Measurements from ENCODE around the gene DMC1.
A peak's percentile ranks its signal among the peaks of the same experiment; 100 is the strongest.

DNA sequence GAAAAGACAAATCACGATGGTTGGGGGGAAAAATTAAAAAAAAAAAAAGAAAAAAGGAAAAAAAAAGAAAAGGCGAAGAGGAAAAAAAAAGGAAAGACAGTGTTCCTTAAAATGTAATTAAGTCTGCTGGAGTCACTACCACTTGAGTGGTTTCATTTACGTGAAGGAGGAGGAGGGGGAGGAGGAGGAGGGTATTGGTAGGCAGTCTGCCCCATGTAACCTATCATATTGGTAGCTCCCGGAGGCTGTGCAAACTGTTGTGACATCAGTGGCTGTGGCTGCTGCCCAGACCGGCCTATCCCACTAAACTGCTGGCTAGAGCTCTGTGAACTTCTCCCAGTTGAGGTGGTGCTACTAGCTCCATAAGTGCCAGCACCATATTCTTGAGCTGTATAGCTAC lies 84.2 kb downstream of the DMC1 start:
- TF ChIP-seq, protein P1, sequence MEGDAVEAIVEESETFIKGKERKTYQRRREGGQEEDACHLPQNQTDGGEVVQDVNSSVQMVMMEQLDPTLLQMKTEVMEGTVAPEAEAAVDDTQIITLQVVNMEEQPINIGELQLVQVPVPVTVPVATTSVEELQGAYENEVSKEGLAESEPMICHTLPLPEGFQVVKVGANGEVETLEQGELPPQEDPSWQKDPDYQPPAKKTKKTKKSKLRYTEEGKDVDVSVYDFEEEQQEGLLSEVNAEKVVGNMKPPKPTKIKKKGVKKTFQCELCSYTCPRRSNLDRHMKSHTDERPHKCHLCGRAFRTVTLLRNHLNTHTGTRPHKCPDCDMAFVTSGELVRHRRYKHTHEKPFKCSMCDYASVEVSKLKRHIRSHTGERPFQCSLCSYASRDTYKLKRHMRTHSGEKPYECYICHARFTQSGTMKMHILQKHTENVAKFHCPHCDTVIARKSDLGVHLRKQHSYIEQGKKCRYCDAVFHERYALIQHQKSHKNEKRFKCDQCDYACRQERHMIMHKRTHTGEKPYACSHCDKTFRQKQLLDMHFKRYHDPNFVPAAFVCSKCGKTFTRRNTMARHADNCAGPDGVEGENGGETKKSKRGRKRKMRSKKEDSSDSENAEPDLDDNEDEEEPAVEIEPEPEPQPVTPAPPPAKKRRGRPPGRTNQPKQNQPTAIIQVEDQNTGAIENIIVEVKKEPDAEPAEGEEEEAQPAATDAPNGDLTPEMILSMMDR (IDR thresholded peaks at IDR 0.05): no peak
- no peak for TF ChIP-seq POLR2A (IDR thresholded peaks at IDR 0.05)
- TF ChIP-seq EP300 (IDR thresholded peaks at IDR 0.05): no peak
- peak in 2 of 4 donors; percentile 14 to 35 for TF ChIP-seq POLR2AphosphoS5 (IDR thresholded peaks at IDR 0.05)
